GM18502 (cell line): Measurements from ENCODE around the gene ANO1.
"Not testable (repeated sequence)": the region's sequence is repeated elsewhere in the genome, so short reads cannot be mapped to it uniquely, and the experiment has no call there.

Experiments used
- ATAC-seq: cut with Tn5 transposase; IDR thresholded peaks from one replicate; pipeline ENCODE4 v1.9.1; 2021; ENCODE audit warnings: mild to moderate bottlenecking; ENCODE audit not compliant: unreplicated experiment, poor library complexity

ANO1 gene

DNA sequence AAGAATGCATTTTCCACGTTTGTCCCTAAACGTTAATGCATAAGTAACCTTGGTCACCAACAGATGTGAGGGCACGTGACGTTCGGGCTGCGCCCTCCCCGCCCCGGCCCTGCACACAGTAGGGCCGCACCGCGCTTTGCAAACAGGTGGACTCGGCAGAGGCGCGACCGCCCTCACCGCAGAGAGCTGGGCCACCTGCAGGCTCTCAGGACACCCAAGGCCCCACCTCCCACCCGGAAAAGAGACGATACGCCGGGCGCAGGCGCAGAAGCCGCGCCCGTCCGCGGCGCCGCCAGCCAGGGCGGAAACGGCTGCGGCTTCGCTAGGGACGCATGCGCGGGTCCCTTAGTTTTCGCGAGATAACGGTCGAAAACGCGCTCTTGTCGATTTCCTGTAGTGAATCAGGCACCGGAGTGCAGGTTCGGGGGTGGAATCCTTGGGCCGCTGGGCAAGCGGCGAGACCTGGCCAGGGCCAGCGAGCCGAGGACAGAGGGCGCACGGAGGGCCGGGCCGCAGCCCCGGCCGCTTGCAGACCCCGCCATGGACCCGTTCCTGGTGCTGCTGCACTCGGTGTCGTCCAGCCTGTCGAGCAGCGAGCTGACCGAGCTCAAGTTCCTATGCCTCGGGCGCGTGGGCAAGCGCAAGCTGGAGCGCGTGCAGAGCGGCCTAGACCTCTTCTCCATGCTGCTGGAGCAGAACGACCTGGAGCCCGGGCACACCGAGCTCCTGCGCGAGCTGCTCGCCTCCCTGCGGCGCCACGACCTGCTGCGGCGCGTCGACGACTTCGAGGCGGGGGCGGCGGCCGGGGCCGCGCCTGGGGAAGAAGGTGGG is 125.0 kb downstream of the ANO1 start, which contains the start of gene FADD:
Gene FADD (plus strand): TSS at position 377 of the 831 bp plus-strand sequence. CDS start 164 bp downstream, at position 541.
- ATAC-seq, result peak; percentile 78

DNA sequence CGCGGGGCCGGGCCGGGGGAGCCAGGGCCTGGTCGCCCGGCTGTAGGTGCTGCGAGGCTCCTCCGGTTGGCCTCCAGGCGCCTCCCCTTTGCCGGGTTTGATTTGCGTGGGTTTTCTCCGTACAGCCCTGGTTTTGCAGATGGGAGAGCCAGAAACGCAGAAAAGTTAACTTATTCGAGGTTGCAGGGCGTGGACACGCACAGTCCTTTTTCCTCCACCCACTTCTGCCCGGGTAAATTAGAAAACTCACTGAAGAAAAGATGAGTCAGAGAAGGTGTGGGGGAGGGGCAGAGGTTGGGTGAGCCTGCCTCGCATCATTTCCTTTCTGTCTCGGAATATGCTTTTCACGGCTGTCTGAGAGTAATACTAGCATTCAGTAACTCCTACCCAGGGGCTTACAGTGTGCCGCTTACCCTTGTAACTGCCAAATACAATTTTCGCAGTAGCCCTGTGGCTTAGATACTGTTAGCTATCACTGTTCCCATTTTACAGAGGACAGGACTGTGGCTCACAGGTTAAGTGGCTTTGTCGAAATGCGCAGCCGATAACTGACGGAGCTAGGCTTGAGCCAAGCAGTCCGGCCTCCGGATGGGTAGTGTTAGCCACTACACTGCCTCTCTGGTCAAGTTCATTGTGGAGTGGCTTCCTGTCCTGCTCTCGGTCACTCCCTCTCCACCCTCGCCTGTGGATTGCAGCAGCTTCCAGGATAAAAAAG is 125.8 kb downstream of the ANO1 start:
- peak; percentile 34 for ATAC-seq

DNA sequence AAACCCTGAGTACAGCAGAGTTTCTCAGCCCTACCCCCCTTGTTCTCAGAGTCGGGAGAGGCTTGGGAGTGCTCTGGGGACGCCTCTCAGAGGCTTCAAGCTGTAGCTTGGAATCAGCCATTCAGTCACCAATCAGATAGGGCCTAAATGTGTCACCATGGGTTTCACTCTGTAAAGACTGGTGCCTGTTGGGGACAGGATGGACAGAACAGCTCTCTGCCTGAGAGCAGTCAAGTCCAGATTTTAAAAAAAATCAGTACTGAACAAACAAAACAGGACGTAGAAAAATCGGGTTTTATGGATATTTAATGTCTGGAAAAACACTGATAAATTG is 126.3 kb downstream of the ANO1 start:
- ATAC-seq, result no peak

DNA sequence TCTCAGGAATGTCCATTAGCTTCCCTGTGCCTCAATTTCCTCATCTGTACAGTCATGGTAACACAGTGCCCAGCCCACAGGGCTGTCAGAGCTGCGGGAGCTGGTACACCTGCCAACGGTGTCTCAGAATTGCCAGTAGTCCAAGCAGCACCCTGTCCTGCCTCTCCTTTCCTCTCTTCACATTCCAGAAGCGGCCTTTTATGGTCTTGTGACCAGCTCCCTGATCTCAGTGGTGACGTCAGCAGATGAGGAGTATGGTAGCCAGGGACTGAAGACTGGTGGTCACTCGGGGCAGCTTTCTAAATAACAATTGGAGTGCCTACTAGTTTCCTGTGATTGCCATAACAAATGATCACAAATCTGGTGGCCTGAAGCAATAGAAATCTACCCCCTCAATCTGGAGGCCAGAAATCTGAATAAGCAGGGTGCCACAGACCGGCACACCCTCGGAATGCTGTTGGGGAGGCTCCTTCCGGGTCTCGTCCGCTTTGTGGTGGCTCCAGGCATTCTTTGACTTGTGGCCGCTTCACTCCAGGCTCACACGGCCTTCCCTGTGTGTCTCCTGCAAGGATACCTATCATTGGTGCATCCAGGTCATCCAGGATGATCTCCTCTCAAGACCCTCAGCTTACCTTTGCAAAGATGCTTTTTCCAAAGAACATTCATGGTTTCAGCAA is 127.1 kb downstream of the ANO1 start:
- ATAC-seq, result no peak

DNA sequence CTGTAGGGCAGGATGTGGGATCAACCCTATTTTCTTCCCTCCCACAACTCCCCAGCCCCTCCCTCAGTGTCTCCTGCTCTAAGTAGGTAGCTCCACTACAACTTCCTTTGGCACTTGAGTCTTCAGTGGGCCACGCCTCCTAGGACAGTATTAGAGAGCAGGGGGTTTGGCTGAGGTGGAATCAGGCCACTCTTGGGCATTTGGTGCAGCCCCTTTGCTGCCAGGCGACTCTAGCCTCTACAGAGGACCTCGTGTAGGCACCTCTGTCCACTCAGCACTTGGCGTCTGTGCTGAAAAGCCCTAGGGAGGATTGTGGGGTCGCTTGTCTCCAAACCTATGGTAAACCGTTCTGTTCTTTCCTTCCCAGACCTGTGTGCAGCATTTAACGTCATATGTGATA is 127.6 kb downstream of the ANO1 start:
- no peak for ATAC-seq

DNA sequence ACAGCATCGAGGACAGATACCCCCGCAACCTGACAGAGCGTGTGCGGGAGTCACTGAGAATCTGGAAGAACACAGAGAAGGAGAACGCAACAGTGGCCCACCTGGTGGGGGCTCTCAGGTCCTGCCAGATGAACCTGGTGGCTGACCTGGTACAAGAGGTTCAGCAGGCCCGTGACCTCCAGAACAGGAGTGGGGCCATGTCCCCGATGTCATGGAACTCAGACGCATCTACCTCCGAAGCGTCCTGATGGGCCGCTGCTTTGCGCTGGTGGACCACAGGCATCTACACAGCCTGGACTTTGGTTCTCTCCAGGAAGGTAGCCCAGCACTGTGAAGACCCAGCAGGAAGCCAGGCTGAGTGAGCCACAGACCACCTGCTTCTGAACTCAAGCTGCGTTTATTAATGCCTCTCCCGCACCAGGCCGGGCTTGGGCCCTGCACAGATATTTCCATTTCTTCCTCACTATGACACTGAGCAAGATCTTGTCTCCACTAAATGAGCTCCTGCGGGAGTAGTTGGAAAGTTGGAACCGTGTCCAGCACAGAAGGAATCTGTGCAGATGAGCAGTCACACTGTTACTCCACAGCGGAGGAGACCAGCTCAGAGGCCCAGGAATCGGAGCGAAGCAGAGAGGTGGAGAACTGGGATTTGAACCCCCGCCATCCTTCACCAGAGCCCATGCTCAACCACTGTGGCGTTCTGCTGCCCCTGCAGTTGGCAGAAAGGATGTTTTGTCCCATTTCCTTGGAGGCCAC is 128.3 kb downstream of the ANO1 start:
- ATAC-seq, result no peak

DNA sequence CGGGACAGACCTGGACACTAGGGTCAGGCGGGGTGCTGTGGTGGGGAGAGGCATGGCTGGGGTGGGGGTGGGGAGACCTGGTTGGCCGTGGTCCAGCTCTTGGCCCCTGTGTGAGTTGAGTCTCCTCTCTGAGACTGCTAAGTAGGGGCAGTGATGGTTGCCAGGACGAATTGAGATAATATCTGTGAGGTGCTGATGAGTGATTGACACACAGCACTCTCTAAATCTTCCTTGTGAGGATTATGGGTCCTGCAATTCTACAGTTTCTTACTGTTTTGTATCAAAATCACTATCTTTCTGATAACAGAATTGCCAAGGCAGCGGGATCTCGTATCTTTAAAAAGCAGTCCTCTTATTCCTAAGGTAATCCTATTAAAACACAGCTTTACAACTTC is 128.9 kb downstream of the ANO1 start:
- no peak for ATAC-seq

DNA sequence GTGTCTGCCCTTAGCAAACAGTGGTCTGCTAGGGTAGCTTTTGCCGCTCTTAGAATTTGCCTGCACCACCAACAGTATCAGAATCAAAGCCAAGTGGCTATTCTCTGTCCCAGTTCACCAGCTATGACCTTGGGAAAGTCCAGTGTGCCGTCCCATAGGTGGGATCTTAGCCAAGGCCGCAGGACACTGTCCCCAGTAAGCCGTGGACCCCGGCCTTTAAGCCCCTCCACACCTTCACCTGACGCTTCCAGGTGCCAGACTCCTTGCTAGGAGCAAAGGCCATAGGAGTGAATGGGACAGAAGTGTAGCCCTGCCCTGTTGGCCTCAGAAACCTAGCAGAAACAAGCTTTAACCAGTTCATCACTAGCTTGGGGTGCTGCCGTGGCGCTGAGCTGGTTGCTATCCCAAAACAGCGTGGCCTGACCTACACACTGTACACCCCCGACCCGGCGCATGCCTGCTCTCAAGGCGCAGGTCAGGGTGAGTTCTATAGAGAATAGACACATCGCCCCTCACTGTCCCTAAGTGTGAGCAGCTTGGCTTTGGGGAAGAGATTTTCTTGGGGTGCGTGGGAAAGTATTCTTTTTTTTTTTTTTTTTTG is 129.5 kb downstream of the ANO1 start:
- no peak for ATAC-seq

DNA sequence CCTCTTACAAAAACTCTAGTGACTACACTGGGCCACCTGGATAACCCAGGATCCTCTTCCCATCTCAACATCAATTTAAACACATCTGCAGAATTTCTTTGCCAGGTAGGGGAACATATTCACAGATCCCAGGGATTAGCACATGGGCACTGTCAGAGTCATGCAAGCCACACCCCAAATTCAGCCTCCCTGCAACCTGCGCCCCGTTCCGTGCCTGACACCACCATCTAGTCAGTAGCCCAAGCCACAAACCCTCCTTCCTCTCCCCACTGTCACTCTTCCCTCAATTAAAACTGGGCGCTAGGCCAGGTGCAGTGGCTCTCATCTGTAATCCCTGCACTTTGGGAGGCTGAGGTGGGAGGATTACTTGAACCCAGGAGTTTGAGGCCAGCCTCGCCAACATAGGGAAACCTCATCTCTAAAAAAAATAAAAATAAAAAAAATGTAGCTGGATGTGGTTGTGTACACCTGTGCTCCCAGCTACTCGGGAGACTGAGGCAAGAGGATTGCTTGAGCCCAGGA is 131.3 kb downstream of the ANO1 start:
- ATAC-seq, result no peak

DNA sequence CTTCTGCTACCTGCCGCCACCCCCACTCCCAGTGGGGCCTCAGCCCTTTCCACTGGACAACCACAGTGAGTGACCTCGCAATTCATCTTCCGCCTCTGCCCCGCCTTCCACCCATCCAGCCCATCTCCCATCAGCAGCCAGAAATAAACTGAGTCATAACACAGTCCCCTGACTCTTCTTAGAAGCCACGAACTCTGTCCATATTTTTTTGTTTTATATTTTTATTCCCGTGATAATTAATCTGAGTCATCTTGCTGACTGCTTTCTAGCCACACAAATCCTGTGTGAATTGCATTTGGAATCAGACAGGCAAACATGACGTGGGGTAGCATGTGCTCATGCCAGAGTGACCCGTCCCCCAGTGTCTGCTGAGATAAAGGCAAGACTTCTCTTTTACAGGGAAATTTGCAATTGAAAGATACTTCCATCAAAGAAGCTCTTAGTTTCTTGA is 132.0 kb downstream of the ANO1 start:
- no peak for ATAC-seq

DNA sequence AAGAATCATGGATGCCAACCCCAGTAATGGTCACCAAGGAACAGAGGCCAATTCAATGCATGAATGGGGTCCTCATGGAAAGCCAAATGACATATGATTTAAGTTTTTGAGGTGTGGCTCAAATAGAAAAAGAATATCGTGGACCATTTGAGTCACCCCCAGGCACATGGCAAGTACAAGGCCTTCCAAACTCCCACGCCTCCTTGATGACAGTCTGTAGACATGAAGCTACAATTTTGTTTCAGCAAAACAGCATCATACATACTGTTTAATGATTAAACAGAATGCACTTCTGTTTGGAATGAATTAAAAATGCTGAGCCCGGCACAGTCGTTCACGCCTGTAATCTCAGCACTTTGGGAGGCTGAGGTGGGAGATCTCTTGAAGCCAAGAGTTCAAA is 132.4 kb downstream of the ANO1 start:
- no peak for ATAC-seq

DNA sequence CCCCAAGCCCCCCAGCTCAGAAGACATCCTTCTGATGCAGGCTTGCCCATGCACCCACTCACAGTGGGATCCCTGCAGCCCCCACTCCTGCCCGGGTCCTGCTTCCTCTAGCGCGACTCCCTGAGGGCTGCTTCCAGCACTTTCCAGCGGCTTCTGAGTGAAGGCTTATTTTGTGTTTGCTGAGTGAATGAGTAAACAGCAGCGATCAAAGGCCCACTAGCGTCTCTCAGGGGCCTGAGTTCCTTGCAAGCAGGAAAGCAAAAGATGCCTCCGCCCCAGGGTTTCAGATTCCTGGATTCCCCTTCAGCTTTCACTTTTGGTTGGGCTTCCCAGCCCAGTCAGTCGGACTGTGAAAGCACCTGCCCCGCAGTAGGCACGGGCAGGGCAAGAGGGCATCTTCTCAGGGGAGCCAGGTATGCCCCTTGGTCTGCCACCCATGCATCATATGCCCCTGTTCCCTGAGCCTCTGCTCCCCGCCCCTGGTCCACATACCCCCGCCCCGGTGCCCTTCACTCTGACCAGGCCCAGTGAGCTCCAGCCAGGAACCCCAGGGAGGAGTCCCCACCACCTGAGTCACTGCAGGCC is 134.2 kb downstream of the ANO1 start:
- ATAC-seq, result no peak

DNA sequence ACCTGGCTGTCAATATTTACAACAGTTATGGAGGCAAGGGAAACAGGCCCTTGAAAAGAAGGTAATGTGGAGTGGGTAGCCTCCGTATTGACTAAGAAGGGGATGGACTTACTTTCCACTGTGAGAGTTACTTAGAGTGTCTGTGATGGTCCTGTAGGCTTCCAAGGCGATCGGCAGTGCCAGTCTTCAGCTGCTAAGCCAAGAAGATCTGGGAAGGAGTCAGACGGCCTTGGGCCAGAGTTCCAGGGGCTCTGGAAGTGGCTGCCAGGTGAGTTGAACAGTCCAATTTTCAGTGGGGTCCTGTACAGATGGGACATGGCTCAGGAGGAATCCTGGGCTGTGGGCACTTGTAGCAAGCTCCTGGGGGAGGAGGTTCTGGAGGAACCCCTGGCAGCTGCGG is 139.3 kb downstream of the ANO1 start:
- ATAC-seq, result not testable (repeated sequence)

DNA sequence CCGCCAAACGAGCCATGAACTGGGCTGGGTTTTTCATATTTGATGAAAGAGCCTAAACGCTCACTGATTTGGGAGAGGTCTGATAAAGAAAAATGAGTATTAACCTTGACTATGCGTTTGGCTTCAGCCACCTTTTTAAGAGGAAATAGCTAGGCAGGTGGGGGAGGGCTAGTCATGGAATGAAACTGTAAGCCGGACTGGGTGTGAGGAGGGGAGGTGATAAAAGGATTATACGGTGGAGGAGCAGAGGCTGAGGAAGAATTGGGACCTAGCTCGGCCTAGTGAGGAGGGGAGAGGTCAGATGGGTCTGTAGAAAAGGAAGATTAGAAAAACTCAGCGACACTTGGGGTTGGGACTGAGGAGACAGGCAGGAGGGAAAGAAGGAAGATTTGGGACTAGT is 140.0 kb downstream of the ANO1 start:
- not testable (repeated sequence) for ATAC-seq

DNA sequence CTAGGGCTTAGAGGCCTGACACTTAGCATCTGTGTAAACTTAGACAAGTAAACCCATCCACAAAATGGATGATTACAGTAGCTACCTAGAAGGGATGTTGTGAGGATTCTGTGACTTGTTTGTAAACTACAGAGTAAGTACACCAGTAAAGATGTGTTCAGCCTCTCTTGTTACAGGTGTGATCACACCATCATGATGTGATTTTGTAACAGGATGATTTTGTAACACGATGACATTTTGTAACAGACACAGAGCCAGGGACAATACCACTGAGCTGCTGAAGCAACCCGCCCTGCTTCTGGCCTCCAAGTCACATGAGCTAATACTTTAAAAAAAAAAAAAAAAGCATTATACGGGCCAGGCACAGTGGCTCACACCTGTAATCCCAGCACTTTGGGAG is 142.0 kb downstream of the ANO1 start:
- no peak for ATAC-seq

DNA sequence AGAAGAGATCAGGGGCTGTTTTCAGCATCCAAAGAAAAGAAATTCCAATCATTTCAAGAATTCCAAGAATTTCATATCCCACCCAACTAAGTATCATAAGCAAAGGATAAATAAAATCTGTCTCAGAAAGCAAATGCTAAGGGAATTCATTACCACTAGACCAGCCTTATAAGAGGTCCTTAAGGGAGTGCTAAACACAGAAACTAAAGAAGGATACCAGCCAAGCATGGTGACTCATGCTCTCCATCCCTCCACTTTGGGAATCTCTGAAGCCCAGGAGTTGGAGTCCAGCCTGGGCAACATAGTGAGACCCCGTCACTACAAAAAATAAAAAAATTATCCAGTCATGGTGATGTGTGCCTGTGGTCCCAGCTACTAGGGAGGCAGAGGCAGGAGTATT is 142.8 kb downstream of the ANO1 start:
- no peak for ATAC-seq

DNA sequence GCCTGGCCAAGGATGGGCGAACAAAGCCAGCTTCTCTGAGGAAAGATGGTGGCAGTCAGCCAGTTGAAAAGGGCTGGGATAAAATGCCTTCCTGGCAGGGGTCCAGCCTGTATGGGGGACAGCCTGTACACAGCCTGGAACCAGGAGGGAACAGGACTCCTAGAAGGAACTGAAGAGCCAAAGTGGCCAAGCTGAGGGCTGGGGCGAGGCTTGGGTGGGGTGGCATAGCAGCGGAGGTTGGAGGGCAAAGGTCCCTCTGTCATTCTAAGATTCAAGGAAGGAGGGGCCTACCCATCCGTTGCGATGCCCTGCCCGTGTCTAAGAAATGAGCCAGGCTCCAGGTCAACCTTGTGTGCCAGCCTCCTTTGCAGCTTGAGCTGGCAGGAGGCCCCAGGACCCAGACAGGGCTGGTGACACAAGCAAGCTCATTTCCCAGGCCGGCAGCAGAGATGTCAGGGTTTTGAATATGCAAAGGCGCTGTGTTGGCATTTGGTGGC is 147.6 kb downstream of the ANO1 start:
- ATAC-seq, result no peak

DNA sequence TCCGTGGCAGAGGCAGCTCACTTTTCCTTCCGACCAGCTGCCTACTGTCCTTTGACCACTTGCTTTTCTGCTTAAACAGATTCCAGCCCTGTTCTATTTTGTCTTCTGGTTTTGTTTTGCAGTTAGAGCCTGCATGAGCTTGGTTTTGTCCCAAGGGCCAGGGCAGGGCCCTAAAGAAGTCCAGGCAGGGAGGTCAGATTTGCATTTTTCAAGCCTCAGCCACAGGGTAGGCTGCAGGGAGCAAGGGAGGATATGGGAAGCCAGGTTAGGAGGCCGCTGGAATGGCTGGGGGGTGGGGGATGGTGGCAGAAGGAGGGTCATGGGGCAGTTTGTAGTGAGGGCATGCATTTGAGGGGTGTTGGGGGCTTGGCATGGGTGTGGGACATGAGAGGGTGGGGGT is 148.1 kb downstream of the ANO1 start:
- ATAC-seq, result no peak

DNA sequence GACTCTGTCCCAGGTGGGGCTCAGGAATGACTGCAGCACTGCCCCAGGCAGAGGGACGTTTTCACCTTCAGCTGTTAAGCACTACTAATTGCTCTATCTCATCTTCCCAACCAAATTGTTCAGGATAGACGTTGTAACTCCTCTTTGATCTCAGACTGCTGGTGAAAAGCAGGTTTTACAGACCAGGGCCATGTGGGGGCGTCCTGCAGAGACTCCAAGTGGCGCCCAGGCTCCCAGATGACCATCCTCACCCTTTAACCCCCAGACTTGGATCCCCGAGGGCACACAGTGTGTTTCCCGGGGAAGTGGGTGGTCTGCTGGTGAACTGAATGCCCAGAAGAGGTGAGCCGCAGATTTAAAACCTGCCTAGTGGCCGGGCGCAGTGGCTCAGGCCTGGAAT is 148.8 kb downstream of the ANO1 start:
- ATAC-seq, result no peak
